Erythroblast (primary cell): Measurements from ENCODE around the gene PPM1D.

Experiments used
- GATA1 ChIP-seq: IDR thresholded peaks from 2 replicates; pipeline ENCODE4 v1.6.1; 2011; ENCODE audit warnings: low read depth, mild to moderate bottlenecking, control low read depth, low read length, moderate library complexity
- POLR2A ChIP-seq: IDR thresholded peaks from 2 replicates; pipeline ENCODE4 v1.6.1; 2011; ENCODE audit warnings: mild to moderate bottlenecking, low read length

GRCh38 chr17:60557805-60558204, 42.2 kb upstream of the PPM1D start:
- no peak for TF ChIP-seq POLR2A
- TF ChIP-seq GATA1: no peak
